PC-3 (cell line): ENCODE results near the gene KIF20A. TPM values are rescaled to one million over a fixed set of nuclear protein-coding genes. Genes with fewer than 3 reads are reported as not detected.

Experiments
- ATAC-seq: fragments of 200-7000 bp; cut with Tn5 transposase; 2 replicates; pipeline ENCODE4 v1.9.1; 2020; ENCODE audit warnings: mild to moderate bottlenecking, moderate library complexity
- BruUV-seq: library from RNA; stranded (reverse); fragments of 400-500 nt; replicated peaks from 2 replicates; lab custom pipeline; 2021; lab: Mats Ljungman, UMichigan
- CTCF ChIA-PET: fragments of 300-600 bp; sonication (Branson Sonifier 250); formaldehyde crosslinking; loops from one replicate; lab custom pipeline; 2022; ENCODE audit warnings: antibody characterized with exemption; lab: Charles Lee
- POLR2A ChIA-PET: fragments of 300-600 bp; sonication (Branson Sonifier 250); formaldehyde crosslinking; loops from one replicate; lab custom pipeline; 2022; ENCODE audit warnings: antibody characterized with exemption; ENCODE audit not compliant: unreplicated experiment; lab: Charles Lee
- DNase-seq: peaks from one replicate; pipeline ENCODE4 v3.0.0-alpha.2; 2015
- H2AFZ ChIP-seq: fragments of 300-600 bp; sonication (generic); 2 replicates; pipeline ENCODE4 v1.6.0; 2016; ENCODE audit warnings: antibody characterized with exemption, low read length
- H3F3A ChIP-seq: fragments of 300-600 bp; sonication (generic); one replicate; pipeline ENCODE4 v1.6.0; 2017; ENCODE audit warnings: antibody characterized with exemption, low read length, control low read depth, mild to moderate bottlenecking; ENCODE audit not compliant: unreplicated experiment
- H3K27ac ChIP-seq: fragments of 300-600 bp; sonication (generic); 2 replicates; pipeline ENCODE4 v1.5.1; 2016; ENCODE audit warnings: mild to moderate bottlenecking, low read length
- H3K27me3 ChIP-seq: fragments of 300-600 bp; sonication (generic); 2 replicates; pipeline ENCODE4 v1.6.1; 2016; ENCODE audit warnings: low read length, mixed read lengths
- H3K36me3 ChIP-seq: fragments of 300-600 bp; sonication (generic); 2 replicates; pipeline ENCODE4 v1.6.1; 2016; ENCODE audit warnings: low read depth, mixed run types, low read length, mixed read lengths
- H3K4me1 ChIP-seq: fragments of 300-600 bp; sonication (generic); 2 replicates; pipeline ENCODE4 v1.5.1; 2016; ENCODE audit warnings: low read length; ENCODE audit not compliant: insufficient read depth
- H3K4me2 ChIP-seq: fragments of 300-600 bp; sonication (generic); 2 replicates; pipeline ENCODE4 v1.6.0; 2016; ENCODE audit warnings: low read length
- H3K4me3 ChIP-seq: fragments of 300-600 bp; sonication (generic); 2 replicates; pipeline ENCODE4 v1.5.1; 2016; ENCODE audit warnings: mild to moderate bottlenecking, low read length, mixed read lengths
- H3K79me2 ChIP-seq: fragments of 300-600 bp; sonication (generic); 2 replicates; pipeline ENCODE4 v1.6.1; 2017; ENCODE audit warnings: low read length, mixed read lengths
- H3K9ac ChIP-seq: fragments of 300-600 bp; sonication (generic); 2 replicates; pipeline ENCODE4 v1.6.0; 2016; ENCODE audit warnings: mild to moderate bottlenecking, low read length
- H3K9me2 ChIP-seq: fragments of 300-600 bp; sonication (generic); replicated peaks from 2 replicates; pipeline ENCODE4 v1.6.1; 2016; ENCODE audit warnings: mixed run types, low read length, mixed read lengths
- H3K9me3 ChIP-seq: fragments of 300-600 bp; sonication (generic); 2 replicates; pipeline ENCODE4 v1.6.1; 2016; ENCODE audit warnings: low read length, mixed read lengths
- H4K20me1 ChIP-seq: fragments of 300-600 bp; sonication (generic); 2 replicates; pipeline ENCODE4 v1.6.1; 2016; ENCODE audit warnings: low read length, mixed read lengths
- EZH2 ChIP-seq: fragments of 300-600 bp; sonication (generic); IDR thresholded peaks from one replicate; pipeline ENCODE4 v1.6.1; 2017; ENCODE audit warnings: antibody characterized with exemption, mild to moderate bottlenecking, low read length; ENCODE audit not compliant: unreplicated experiment
- EZH2phosphoT487 ChIP-seq: fragments of 300-600 bp; sonication (generic); IDR thresholded peaks from 2 replicates; pipeline ENCODE4 v1.6.1; 2018; ENCODE audit warnings: mild to moderate bottlenecking, antibody characterized with exemption, low read length, borderline replicate concordance
- intact Hi-C: fragments of 100-400 bp; cut with micrococcal nuclease; formaldehyde crosslinking; loops from 2 replicates; pipeline ENCODE4 v1.9.0; 2023
- total RNA-seq: library from RNA; depleted of rRNA; stranded (reverse); fragments of >200 nt; gene quantifications from 2 replicates; pipeline ENCODE4 v1.2.3, GENCODE V29; 2014
- TF ChIP-seq, protein P1 (sequence below): fragments of 300-600 bp; sonication (generic); conservative IDR thresholded peaks from 2 replicates; pipeline ENCODE4 v1.5.1; 2017; ENCODE audit warnings: antibody characterized with exemption, low read depth, mild to moderate bottlenecking, low read length

KIF20A gene
- total RNA-seq, 1 experiment from 2014 or later: 55.5 TPM

DNA sequence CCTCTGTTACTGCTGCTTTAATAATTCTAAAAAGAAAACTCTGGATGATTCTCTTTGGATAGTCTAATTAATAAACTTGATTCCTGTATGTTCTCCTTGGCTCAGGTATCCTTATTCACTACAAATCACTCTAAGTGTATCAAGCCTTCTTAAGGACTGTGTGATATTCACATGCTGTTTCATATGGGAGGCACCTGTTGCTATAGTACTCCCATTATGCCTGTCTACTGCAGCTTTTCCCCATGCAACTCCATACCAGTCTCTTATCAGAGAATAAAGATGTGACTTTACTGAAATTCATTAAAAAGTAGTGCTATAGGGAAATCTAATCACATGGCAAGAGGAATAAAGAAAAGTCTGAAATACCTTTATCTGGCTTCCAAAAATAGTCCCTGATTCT lies 15.2 kb upstream of the KIF20A start:
- intact Hi-C loops: no loop called here
- TF ChIP-seq, protein P1, sequence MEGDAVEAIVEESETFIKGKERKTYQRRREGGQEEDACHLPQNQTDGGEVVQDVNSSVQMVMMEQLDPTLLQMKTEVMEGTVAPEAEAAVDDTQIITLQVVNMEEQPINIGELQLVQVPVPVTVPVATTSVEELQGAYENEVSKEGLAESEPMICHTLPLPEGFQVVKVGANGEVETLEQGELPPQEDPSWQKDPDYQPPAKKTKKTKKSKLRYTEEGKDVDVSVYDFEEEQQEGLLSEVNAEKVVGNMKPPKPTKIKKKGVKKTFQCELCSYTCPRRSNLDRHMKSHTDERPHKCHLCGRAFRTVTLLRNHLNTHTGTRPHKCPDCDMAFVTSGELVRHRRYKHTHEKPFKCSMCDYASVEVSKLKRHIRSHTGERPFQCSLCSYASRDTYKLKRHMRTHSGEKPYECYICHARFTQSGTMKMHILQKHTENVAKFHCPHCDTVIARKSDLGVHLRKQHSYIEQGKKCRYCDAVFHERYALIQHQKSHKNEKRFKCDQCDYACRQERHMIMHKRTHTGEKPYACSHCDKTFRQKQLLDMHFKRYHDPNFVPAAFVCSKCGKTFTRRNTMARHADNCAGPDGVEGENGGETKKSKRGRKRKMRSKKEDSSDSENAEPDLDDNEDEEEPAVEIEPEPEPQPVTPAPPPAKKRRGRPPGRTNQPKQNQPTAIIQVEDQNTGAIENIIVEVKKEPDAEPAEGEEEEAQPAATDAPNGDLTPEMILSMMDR: no peak
- no peak for TF ChIP-seq EZH2
- no peak for TF ChIP-seq EZH2phosphoT487
- ChIA-PET CTCF (no interaction called here), POLR2A (no interaction called here)
- H3K9me3 ChIP-seq: no peaks in the 10 kb centered on the region
- H3K36me3 ChIP-seq: peaks cover 68% of the 10 kb centered on the region
- no peak overlapping the region for H2AFZ ChIP-seq
- no peaks in the 10 kb centered on the region for H3K79me2 ChIP-seq
- DNase-seq: no peak
- no peak overlapping the region for H3K9ac ChIP-seq
- H4K20me1 ChIP-seq: no peaks in the 10 kb centered on the region
- H3K9me2 ChIP-seq: no peaks in the 10 kb centered on the region
- H3K27me3 ChIP-seq: no peaks in the 10 kb centered on the region
- no peaks in the 10 kb centered on the region for H3K4me1 ChIP-seq
- no peak overlapping the region for H3K27ac ChIP-seq
- H3K4me3 ChIP-seq: no peak overlapping the region
- BruUV-seq: no TSS peak
- no peak overlapping the region for H3K4me2 ChIP-seq
- ATAC-seq: no peak
- no peaks in the 10 kb centered on the region for H3F3A ChIP-seq

DNA sequence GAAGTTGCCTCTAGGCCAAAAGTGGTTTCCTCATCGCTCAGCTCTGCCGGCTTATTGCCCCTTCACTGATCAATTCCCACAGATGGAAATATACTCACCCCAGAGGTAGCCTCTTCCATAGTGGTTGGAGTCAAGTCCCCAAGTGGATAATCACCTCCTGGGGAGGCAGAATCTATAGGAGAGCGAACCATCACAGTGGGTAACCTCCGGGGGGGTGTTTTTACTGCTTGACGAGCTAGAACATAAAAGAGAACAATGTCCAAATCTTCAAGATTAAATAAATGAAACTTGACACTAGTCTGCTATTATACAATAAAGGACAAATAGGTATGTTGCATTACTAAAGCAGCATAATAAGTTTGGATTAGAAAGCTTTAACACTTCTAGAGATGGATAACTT lies 9.8 kb upstream of the KIF20A start:
- DNase-seq (no peak), ATAC-seq (no peak)
- no peaks in the 10 kb centered on the region for H3K9me2 ChIP-seq
- no peak overlapping the region for H3K4me3 ChIP-seq
- CTCF ChIA-PET: no interaction called here
- H4K20me1 ChIP-seq: no peaks in the 10 kb centered on the region
- H3K9me3 ChIP-seq: no peaks in the 10 kb centered on the region
- H3K4me2 ChIP-seq: no peak overlapping the region
- H3K79me2 ChIP-seq: no peaks in the 10 kb centered on the region
- peaks cover 64% of the 10 kb centered on the region for H3K36me3 ChIP-seq
- TF ChIP-seq EZH2: no peak
- no peak for TF ChIP-seq EZH2phosphoT487
- TF ChIP-seq, protein P1: no peak
- H3K4me1 ChIP-seq: no peaks in the 10 kb centered on the region
- no peak overlapping the region for H3K9ac ChIP-seq
- POLR2A ChIA-PET: no interaction called here
- no peak overlapping the region for H2AFZ ChIP-seq
- BruUV-seq: no TSS peak
- H3F3A ChIP-seq: no peaks in the 10 kb centered on the region
- intact Hi-C loops: no loop called here
- H3K27me3 ChIP-seq: no peaks in the 10 kb centered on the region
- no peak overlapping the region for H3K27ac ChIP-seq

DNA sequence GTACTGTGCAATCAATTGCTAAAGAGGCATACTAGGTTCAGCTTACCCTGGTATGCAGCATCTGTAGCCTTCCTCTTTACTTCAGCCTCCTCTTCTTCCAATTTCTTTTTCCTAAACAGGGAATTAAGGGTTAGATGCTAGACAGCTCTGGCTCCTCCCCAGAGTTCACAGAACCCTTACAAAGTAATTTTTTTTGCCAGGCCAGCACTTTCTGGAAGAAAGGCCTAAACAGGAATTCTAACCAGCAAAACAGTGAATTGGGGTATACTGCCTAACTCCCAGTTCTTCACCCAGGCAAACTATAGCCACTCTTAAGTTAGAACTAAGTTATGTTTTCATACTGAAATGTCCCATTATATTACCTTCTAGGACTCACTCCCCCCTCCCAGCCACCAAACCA lies 8.6 kb upstream of the KIF20A start:
- no peak overlapping the region for H3K4me2 ChIP-seq
- no peak overlapping the region for H3K4me3 ChIP-seq
- TF ChIP-seq, protein P1: no peak
- no peak for TF ChIP-seq EZH2phosphoT487
- no peak for TF ChIP-seq EZH2
- H3K36me3 ChIP-seq: peaks cover 53% of the 10 kb centered on the region
- H3K79me2 ChIP-seq: no peaks in the 10 kb centered on the region
- no peak overlapping the region for H3K27ac ChIP-seq
- no peak for DNase-seq
- ATAC-seq: no peak
- no peaks in the 10 kb centered on the region for H3K9me2 ChIP-seq
- H2AFZ ChIP-seq: no peak overlapping the region
- ChIA-PET POLR2A (no interaction called here), CTCF (no interaction called here)
- H3F3A ChIP-seq: no peaks in the 10 kb centered on the region
- no TSS peak for BruUV-seq
- H4K20me1 ChIP-seq: no peaks in the 10 kb centered on the region
- no peak overlapping the region for H3K9ac ChIP-seq
- no peaks in the 10 kb centered on the region for H3K9me3 ChIP-seq
- H3K4me1 ChIP-seq: no peaks in the 10 kb centered on the region
- intact Hi-C loops: no loop called here
- H3K27me3 ChIP-seq: no peaks in the 10 kb centered on the region
